Spleen (tissue), 11 donors: ENCODE data around the gene RAD9B. TPM values are rescaled to one million over a fixed set of nuclear protein-coding genes. Genes with fewer than 3 reads are reported as not detected.

Source experiments
- DNase-seq: peaks from one replicate; pipeline ENCODE4 v3.0.0-alpha.2; 2020
- H3K27ac ChIP-seq, 8 donors: fragments of 200-600 bp; sonication (generic) in 7 of 8; 1 replicate in 4 of 8; 2 replicates in 4 of 8; pipeline versions ENCODE4 v1.5.0 to v1.8.0; 2016 to 2021; ENCODE audit warnings: inconsistent platforms in 4 of 8, mild to moderate bottlenecking in 4 of 8, moderate library complexity in 1 of 8
- H3K27me3 ChIP-seq, 7 donors: fragments of 200-600 bp; sonication (generic) in 6 of 7; replicated peaks in 1 of 7; 1 replicate in 4 of 7; 2 replicates in 3 of 7; pipeline versions ENCODE4 v1.5.0 to v1.8.0; 2016 to 2021; ENCODE audit warnings: inconsistent platforms in 3 of 7, mild to moderate bottlenecking in 1 of 7
- H3K36me3 ChIP-seq, 6 donors: fragments of 200-600 bp; sonication (generic) in 5 of 6; 1 replicate in 4 of 6; 2 replicates in 2 of 6; pipeline versions ENCODE4 v1.5.0 to v1.8.0; 2016 to 2021; ENCODE audit warnings: inconsistent platforms in 2 of 6
- H3K4me1 ChIP-seq, 6 donors: fragments of 200-600 bp; sonication (generic) in 5 of 6; 1 replicate in 3 of 6; 2 replicates in 3 of 6; pipeline versions ENCODE4 v1.5.0 to v1.8.0; 2016 to 2021; ENCODE audit warnings: inconsistent platforms in 3 of 6
- H3K4me3 ChIP-seq, 8 donors: fragments of 200-600 bp; sonication (generic) in 7 of 8; 1 replicate in 4 of 8; 2 replicates in 4 of 8; pipeline versions ENCODE4 v1.5.0 to v1.8.0; 2016 to 2021; ENCODE audit warnings: inconsistent platforms in 4 of 8, mild to moderate bottlenecking in 4 of 8, moderate library complexity in 2 of 8
- H3K9me3 ChIP-seq, 8 donors: fragments of 200-600 bp; sonication (generic) in 7 of 8; 1 replicate in 4 of 8; 2 replicates in 4 of 8; pipeline versions ENCODE4 v1.5.0 to v1.8.0; 2016 to 2021; ENCODE audit warnings: inconsistent platforms in 4 of 8
- CTCF ChIP-seq, 11 experiments: fragments of 200-600 bp in 7 of 11; fragments of 450-650 bp in 4 of 11; sonication (generic) in 4 of 11; IDR thresholded peaks in 8 of 11; conservative IDR thresholded peaks in 3 of 11; 1 replicate in 7 of 11; 2 replicates in 4 of 11; pipeline versions ENCODE4 v1.4.0 to v1.8.0; 2016 to 2021; ENCODE audit warnings: antibody characterized with exemption in 11 of 11, inconsistent platforms in 4 of 11, mild to moderate bottlenecking in 1 of 11
- POLR2A ChIP-seq, 3 donors: fragments of 450-650 bp; IDR thresholded peaks; one replicate each; pipeline ENCODE4 v1.5.1; 2017; ENCODE audit warnings: antibody characterized with exemption in 3 of 3, mild to moderate bottlenecking in 1 of 3
- POLR2AphosphoS5 ChIP-seq, 3 donors: sonication (generic); formaldehyde crosslinking; IDR thresholded peaks; one replicate each; pipeline ENCODE4 v1.5.1; 2017; ENCODE audit warnings: antibody characterized with exemption in 3 of 3
- WGBS, 5 donors: extraction: QIAGEN DNeasy Blood & Tissue Kit in 3 of 5; methylation state at CpG; one replicate each; pipeline versions ENCODE4 v1.1.5 to v1.1.7; 2013 to 2018; 5-methylcytosine and 5-hydroxymethylcytosine counted together
- intact Hi-C: fragments of 100-400 bp; cut with DNase I; formaldehyde crosslinking; loops from one replicate; pipeline ENCODE4 v1.15.0; 2023; ENCODE audit warnings: low total_unique reads
- polyA plus RNA-seq, 3 donors: library from polyadenylated mRNA; stranded (reverse); fragments of 200-250 nt; gene quantifications; one replicate each; pipeline ENCODE4 v1.2.1, GENCODE V29; 2013
- total RNA-seq, 7 donors: library from RNA; depleted of rRNA in 3 of 7; stranded (reverse); fragments of >200 nt in 3 of 7; fragmentation: NEBNext Ultra II Directional in 4 of 7; extraction: Animal tissue kit (Norgen Biotek cat#: 25700) in 4 of 7; gene quantifications; one replicate each; pipeline versions ENCODE4 v1.1.0 to v1.2.1, GENCODE V29; 2016 to 2021
- donor health status: healthy with polysubstance abuse.
- donor health status: DM: no; HTN: no; CAD: no; lungs with moderate emphysema.
- donor health status: DM: no; HTN: no; CAD: no.
- donor health status: Bipolar disorder and iron deficiency.
- donor health status: healthy.
- donor health status: DM: no; HTN: no; CAD: no.
- donor health status: DM: yes; HTN: yes; CAD: no.

Gene RAD9B
- total and polyA plus RNA-seq, 10 donors, result 0.35 to 2.2 (median 1.2) TPM

GRCh38 chr12:110468214-110469048, 33.7 kb upstream of the RAD9B start, which contains the start of the genes FAM216A and GPN3:
Gene FAM216A (plus strand): TSS chr12:110468845. CDS start chr12:110468876, 31 bp downstream.
Gene GPN3 (minus strand): TSS chr12:110468257. CDS start chr12:110468203, 54 bp downstream.
- intact Hi-C loops, result no loop called here
- Histone ChIP-seq H3K4me3 (peak within 1 kb of the TSS; percentile 78 to 97 (median 94)), H3K9me3 (no peaks in the 10 kb centered on the region), H3K27me3 (no peaks in the 10 kb centered on the region), H3K27ac (peak within 1 kb of the TSS; percentile 91 to 97 (median 93)), H3K36me3 (peaks cover 0 to 22% (median 14%) of the 10 kb centered on the region in 6 donors), H3K4me1 (peaks cover 19 to 42% (median 31%) of the 10 kb centered on the region in 6 donors)
- peak; percentile 96 for DNase-seq
- TF ChIP-seq CTCF (IDR thresholded peaks at IDR 0.05 in 8 of 11, conservative IDR thresholded peaks at IDR 0.05 in 3 of 11) (peak in 3 of 11 experiments; percentile 18 to 43 (median 22)), POLR2AphosphoS5 (IDR thresholded peaks at IDR 0.05) (peak; percentile 96 to 97 (median 96)), POLR2A (IDR thresholded peaks at IDR 0.05) (peak in 2 of 3 donors; percentile 52 to 65)
- WGBS, 5 donors, result 0 to 1% (median 0%) methylated on average over 39 to 78 of the region's 78 CpGs

- Histone ChIP-seq H3K27me3 (no peaks in the 10 kb centered on the region), H3K27ac (no peak overlapping the region), H3K4me1 (peaks cover 0 to under 1% (median 0%) of the 10 kb centered on the region in 6 donors), H3K9me3 (no peaks in the 10 kb centered on the region), H3K4me3 (no peak overlapping the region), H3K36me3 (peaks cover 0 to 21% (median 2%) of the 10 kb centered on the region in 6 donors)
- 91 to 95% (median 93%) methylated on average over 7 of the region's 7 CpGs for WGBS, 5 donors
- intact Hi-C loops, result no loop called here
- no peak for DNase-seq
- no peak for TF ChIP-seq POLR2AphosphoS5 (IDR thresholded peaks at IDR 0.05)
- no peak for TF ChIP-seq CTCF (IDR thresholded peaks at IDR 0.05 in 8 of 11, conservative IDR thresholded peaks at IDR 0.05 in 3 of 11)
- TF ChIP-seq POLR2A (IDR thresholded peaks at IDR 0.05), result no peak
Measured at GRCh38 chr12:110475426-110475825, 26.7 kb upstream of the RAD9B start.

- Histone ChIP-seq H3K4me3 (no peak overlapping the region), H3K27ac (peak overlapping the region in 7 of 8 donors; percentile 18 to 99 (median 42)), H3K9me3 (no peaks in the 10 kb centered on the region), H3K36me3 (peaks cover 0 to 36% (median 19%) of the 10 kb centered on the region in 6 donors), H3K4me1 (peaks cover 24 to 57% (median 42%) of the 10 kb centered on the region in 6 donors), H3K27me3 (no peaks in the 10 kb centered on the region)
- WGBS, 5 donors, result 30 to 66% (median 53%) methylated on average over 4 of the region's 4 CpGs
- intact Hi-C loops, result no loop called here
- DNase-seq, result no peak
- TF ChIP-seq POLR2AphosphoS5 (IDR thresholded peaks at IDR 0.05) (no peak), CTCF (IDR thresholded peaks at IDR 0.05 in 8 of 11, conservative IDR thresholded peaks at IDR 0.05 in 3 of 11) (no peak), POLR2A (IDR thresholded peaks at IDR 0.05) (no peak)
Measured at GRCh38 chr12:110498984-110499706, 3.0 kb upstream of the RAD9B start.
